Astrocyte (in vitro differentiated cells and primary cell): ENCODE results near the gene SAAL1.

Source experiments
- CTCF ChIP-seq: IDR thresholded peaks from 2 replicates; pipeline ENCODE4 v1.5.1; 2011; ENCODE audit warnings: low read depth, mild to moderate bottlenecking, inconsistent platforms, low read length, moderate library complexity; ENCODE audit not compliant: insufficient read depth
- EZH2 ChIP-seq: IDR thresholded peaks from 2 replicates; pipeline ENCODE4 v1.6.1; 2012; ENCODE audit warnings: mild to moderate bottlenecking, low read length, inconsistent platforms; ENCODE audit not compliant: insufficient read depth

DNA sequence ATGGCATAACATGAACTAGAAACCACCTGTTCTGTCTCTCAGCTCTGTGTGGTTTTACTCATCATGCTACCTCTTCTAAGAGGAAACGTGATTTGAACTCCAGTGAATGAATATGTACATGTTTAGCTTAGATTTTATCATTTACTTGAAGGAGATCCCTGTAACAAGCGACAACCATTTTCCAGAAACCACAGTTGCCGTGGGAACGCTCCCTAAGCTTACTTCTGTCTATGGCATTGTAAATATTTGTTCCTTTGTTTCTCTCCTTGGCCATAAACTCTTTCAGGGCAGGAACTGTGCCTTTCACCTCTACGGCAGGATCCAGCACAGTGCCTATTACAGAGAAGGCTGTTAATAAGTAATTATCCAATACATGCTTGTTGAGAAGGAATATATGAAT is 42.8 kb downstream of the SAAL1 start:
- TF ChIP-seq CTCF (no peak), EZH2 (no peak)
